Transverse colon (tissue), 4 donors: ENCODE measurements around the gene CGA. TPM values are rescaled to one million over a fixed set of nuclear protein-coding genes. Genes with fewer than 3 reads are reported as not detected.

Experiments
- DNase-seq: peaks from one replicate; pipeline ENCODE4 v3.0.0-alpha.2; 2019
- H3K27ac ChIP-seq, 4 donors: fragments of 200-600 bp; sonication (generic); 2 replicates each; pipeline ENCODE4 v1.5.1; 2016 to 2018; ENCODE audit warnings: inconsistent platforms in 4 of 4
- H3K27me3 ChIP-seq: fragments of 200-600 bp; sonication (generic); 2 replicates; pipeline ENCODE4 v1.5.1; 2017; ENCODE audit warnings: inconsistent platforms
- H3K36me3 ChIP-seq, 4 donors: fragments of 200-600 bp; sonication (generic); 2 replicates each; pipeline ENCODE4 v1.5.1; 2017 to 2019; ENCODE audit warnings: inconsistent platforms in 4 of 4
- H3K4me1 ChIP-seq, 4 donors: fragments of 200-600 bp; sonication (generic); 2 replicates each; pipeline ENCODE4 v1.5.1; 2017 to 2020; ENCODE audit warnings: inconsistent platforms in 4 of 4
- H3K4me3 ChIP-seq, 4 donors: fragments of 200-600 bp; sonication (generic); 1 replicate in 1 of 4; 2 replicates in 3 of 4; pipeline versions ENCODE4 v1.5.1 to v1.6.1; 2017 to 2019; ENCODE audit warnings: inconsistent platforms in 4 of 4
- H3K9me3 ChIP-seq, 2 donors: fragments of 200-600 bp; sonication (generic); 2 replicates each; pipeline ENCODE4 v1.5.1; 2017 to 2019; ENCODE audit warnings: inconsistent platforms in 2 of 2
- EP300 ChIP-seq: sonication (generic); formaldehyde crosslinking; IDR thresholded peaks from one replicate; pipeline ENCODE4 v1.6.1; 2017; ENCODE audit warnings: antibody characterized with exemption, low read depth
- POLR2A ChIP-seq: fragments of 450-650 bp; IDR thresholded peaks from one replicate; pipeline ENCODE4 v1.6.1; 2016; ENCODE audit warnings: antibody characterized with exemption, mild to moderate bottlenecking, moderate library complexity
- POLR2AphosphoS5 ChIP-seq, 3 donors: sonication (generic); formaldehyde crosslinking; IDR thresholded peaks; one replicate each; pipeline ENCODE4 v1.6.1; 2016; ENCODE audit warnings: antibody characterized with exemption in 3 of 3
- WGBS, 2 donors: methylation state at CpG; one replicate each; pipeline ENCODE4 v1.1.5; 2018; ENCODE audit warnings: low coverage in 1 of 2; 5-methylcytosine and 5-hydroxymethylcytosine counted together
- in situ Hi-C, 4 donors: fragments of 200-750 bp; cut with MboI; loops; one replicate each; pipeline versions ENCODE4 v1.15.0 to v1.15.1; 2017; ENCODE audit warnings: low sequenced_read_pairs in 3 of 4, low pct_ligation_motif_present in 1 of 4, low pct_unique_long_range_greater_than_20kb in 1 of 4
- intact Hi-C: fragments of 100-400 bp; cut with DNase I; formaldehyde crosslinking; loops from one replicate; pipeline ENCODE4 v1.15.1; 2023; ENCODE audit warnings: low total_unique reads
- total RNA-seq, 4 donors: library from RNA; depleted of rRNA; stranded (reverse); fragments of >200 nt; gene quantifications; one replicate each; pipeline ENCODE4 v1.1.0, GENCODE V29; 2016
- TF ChIP-seq, protein P1 (sequence below), 5 experiments: fragments of 200-600 bp in 3 of 5; fragments of 450-650 bp in 2 of 5; sonication (generic) in 3 of 5; IDR thresholded peaks; 1 replicate in 2 of 5; 2 replicates in 3 of 5; pipeline ENCODE4 v1.5.1; 2016 to 2017; ENCODE audit warnings: antibody characterized with exemption in 5 of 5, inconsistent platforms in 3 of 5, mild to moderate bottlenecking in 2 of 5, moderate library complexity in 1 of 5

Gene CGA
- total RNA-seq, 4 donors from 2014 or later = not detected

DNA sequence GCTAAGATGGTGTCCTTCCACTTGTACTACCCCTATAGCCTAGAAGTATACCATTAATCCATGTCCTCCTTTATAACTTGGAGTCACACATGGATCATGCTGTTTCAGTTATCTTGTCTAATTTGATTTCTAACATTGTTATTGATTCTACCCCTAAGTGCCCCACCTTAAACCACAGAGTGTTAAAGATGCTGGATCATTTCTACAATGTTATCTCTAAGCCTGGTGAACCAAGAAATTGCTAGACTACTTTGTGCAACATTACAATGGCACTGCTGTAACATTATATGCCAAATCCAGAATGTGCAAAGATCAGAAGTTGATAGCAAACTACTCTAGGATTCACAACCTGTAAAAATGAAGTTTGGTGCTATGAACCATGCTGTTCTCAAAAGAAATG is 1.7 kb downstream of the CGA start:
- H3K4me3 ChIP-seq = no peak overlapping the region
- H3K4me1 ChIP-seq = no peaks in the 10 kb centered on the region
- no peak for DNase-seq
- H3K36me3 ChIP-seq = no peaks in the 10 kb centered on the region
- peaks cover 5% of the 10 kb centered on the region for H3K27me3 ChIP-seq
- no peaks in the 10 kb centered on the region for H3K9me3 ChIP-seq
- TF ChIP-seq, protein P1, sequence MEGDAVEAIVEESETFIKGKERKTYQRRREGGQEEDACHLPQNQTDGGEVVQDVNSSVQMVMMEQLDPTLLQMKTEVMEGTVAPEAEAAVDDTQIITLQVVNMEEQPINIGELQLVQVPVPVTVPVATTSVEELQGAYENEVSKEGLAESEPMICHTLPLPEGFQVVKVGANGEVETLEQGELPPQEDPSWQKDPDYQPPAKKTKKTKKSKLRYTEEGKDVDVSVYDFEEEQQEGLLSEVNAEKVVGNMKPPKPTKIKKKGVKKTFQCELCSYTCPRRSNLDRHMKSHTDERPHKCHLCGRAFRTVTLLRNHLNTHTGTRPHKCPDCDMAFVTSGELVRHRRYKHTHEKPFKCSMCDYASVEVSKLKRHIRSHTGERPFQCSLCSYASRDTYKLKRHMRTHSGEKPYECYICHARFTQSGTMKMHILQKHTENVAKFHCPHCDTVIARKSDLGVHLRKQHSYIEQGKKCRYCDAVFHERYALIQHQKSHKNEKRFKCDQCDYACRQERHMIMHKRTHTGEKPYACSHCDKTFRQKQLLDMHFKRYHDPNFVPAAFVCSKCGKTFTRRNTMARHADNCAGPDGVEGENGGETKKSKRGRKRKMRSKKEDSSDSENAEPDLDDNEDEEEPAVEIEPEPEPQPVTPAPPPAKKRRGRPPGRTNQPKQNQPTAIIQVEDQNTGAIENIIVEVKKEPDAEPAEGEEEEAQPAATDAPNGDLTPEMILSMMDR (IDR thresholded peaks at IDR 0.05) = no peak
- TF ChIP-seq POLR2A = no peak
- TF ChIP-seq EP300 = no peak
- TF ChIP-seq POLR2AphosphoS5 (IDR thresholded peaks at IDR 0.05) = no peak
- intact Hi-C loops = no loop called here
- in situ Hi-C loops = no loop called here
- H3K27ac ChIP-seq = no peak overlapping the region

DNA sequence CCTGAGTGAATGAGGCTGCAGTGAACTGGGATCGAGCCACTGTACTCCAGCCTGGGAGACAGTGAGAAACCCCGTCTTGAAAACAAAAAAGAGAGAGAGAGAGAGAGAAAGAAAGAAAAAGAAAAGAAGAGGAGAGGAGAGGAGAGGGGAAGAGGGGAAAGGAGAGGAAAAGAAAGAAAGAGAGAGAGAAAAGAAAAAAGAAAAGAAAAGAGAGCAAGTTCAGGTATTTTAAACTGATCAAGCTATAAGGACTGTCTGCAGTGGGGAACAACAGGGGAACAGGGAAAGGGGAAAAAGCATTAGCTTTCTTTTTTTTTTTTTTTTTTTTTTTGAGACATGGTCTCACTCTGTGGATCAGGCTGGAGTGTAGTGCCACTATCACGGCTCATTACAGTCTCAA is 2.5 kb downstream of the CGA start:
- no peak overlapping the region for H3K27ac ChIP-seq
- no peak overlapping the region for H3K4me3 ChIP-seq
- in situ Hi-C loops = no loop called here
- TF ChIP-seq, protein P1 (IDR thresholded peaks at IDR 0.05) = no peak
- TF ChIP-seq POLR2A = no peak
- no peak for TF ChIP-seq POLR2AphosphoS5 (IDR thresholded peaks at IDR 0.05)
- no peak for TF ChIP-seq EP300
- 71 to 77% methylated on average over 2 to 3 of the region's 3 CpGs for WGBS, 2 donors
- H3K9me3 ChIP-seq = no peaks in the 10 kb centered on the region
- peaks cover 5% of the 10 kb centered on the region for H3K27me3 ChIP-seq
- DNase-seq = no peak
- no peaks in the 10 kb centered on the region for H3K36me3 ChIP-seq
- intact Hi-C loops = no loop called here
- H3K4me1 ChIP-seq = no peaks in the 10 kb centered on the region

DNA sequence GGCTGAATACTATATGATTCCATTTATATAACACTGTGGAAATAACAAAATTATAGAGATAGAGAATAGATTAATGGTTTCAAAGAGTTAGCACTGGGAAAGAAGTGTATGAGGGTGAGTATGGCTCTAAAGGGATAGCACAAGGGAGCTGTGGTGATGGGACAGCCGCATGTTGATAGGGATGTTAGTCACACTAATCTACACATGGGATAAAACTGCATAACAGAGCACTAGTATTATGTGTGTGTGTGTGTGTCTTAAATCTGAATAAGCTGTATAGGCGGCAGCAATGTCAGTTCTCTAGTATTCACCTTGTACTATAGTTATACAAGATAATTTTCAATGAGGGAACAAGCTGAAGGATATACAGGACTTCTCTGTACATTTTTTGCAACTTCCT is 5.8 kb downstream of the CGA start:
- Histone ChIP-seq H3K4me3 (no peak overlapping the region), H3K4me1 (no peaks in the 10 kb centered on the region), H3K9me3 (no peaks in the 10 kb centered on the region), H3K36me3 (no peaks in the 10 kb centered on the region), H3K27ac (no peak overlapping the region), H3K27me3 (no peaks in the 10 kb centered on the region)
- no peak for DNase-seq
- intact Hi-C loops = no loop called here
- WGBS, 2 donors = 85 to 97% methylated on average over 2 of the region's 2 CpGs
- in situ Hi-C loops = no loop called here
- TF ChIP-seq, protein P1 (IDR thresholded peaks at IDR 0.05) = no peak
- TF ChIP-seq POLR2AphosphoS5 (IDR thresholded peaks at IDR 0.05) = no peak
- TF ChIP-seq EP300 = no peak
- TF ChIP-seq POLR2A = no peak

- Histone ChIP-seq H3K4me1 (no peaks in the 10 kb centered on the region), H3K36me3 (no peaks in the 10 kb centered on the region), H3K27me3 (no peaks in the 10 kb centered on the region), H3K4me3 (no peak overlapping the region), H3K9me3 (no peaks in the 10 kb centered on the region), H3K27ac (no peak overlapping the region)
- intact Hi-C loops = no loop called here
- WGBS, 2 donors = 71 to 95% methylated on average over 4 of the region's 4 CpGs
- in situ Hi-C loops = no loop called here
- TF ChIP-seq, protein P1 (IDR thresholded peaks at IDR 0.05) = no peak
- TF ChIP-seq POLR2A (no peak), EP300 (no peak), POLR2AphosphoS5 (IDR thresholded peaks at IDR 0.05) (no peak)
- no peak for DNase-seq
Observed at GRCh38 chr6:87088076-87088475, 6.8 kb downstream of the CGA start.
